BJ (cell line): ENCODE data around the gene PROSER1. TPM values are rescaled to one million over a fixed set of nuclear protein-coding genes. Genes with fewer than 3 reads are reported as not detected.

ENCODE experiments used
- CTCF ChIA-PET: fragments of 350-600 bp; formaldehyde crosslinking; extraction: SDS; loops from one replicate; lab custom pipeline; 2021; ENCODE audit warnings: antibody characterized with exemption, inconsistent platforms; lab: Yijun Ruan, JAX
- POLR2A ChIA-PET: fragments of 300-600 bp; sonication (Branson Sonifier 250); formaldehyde crosslinking; extraction: SDS; loops from one replicate; lab custom pipeline; 2021; ENCODE audit warnings: antibody characterized with exemption; lab: Charles Lee
- DNase-seq: peaks from one replicate; pipeline ENCODE4 v3.0.0-alpha.2; 2011; ENCODE audit warnings: low read depth
- H3K27me3 ChIP-seq: 2 replicates; pipeline ENCODE4 v1.6.0; 2011; ENCODE audit warnings: low read length; ENCODE audit not compliant: control insufficient read depth, insufficient read depth
- H3K36me3 ChIP-seq: 2 replicates; pipeline ENCODE4 v1.5.1; 2011; ENCODE audit warnings: low read length; ENCODE audit not compliant: control insufficient read depth, insufficient read depth
- H3K4me3 ChIP-seq: 2 replicates; pipeline ENCODE4 v1.5.1; 2011; ENCODE audit warnings: low read depth, mild to moderate bottlenecking, control low read depth, low read length
- CTCF ChIP-seq: IDR thresholded peaks from 2 replicates; pipeline ENCODE4 v1.5.1; 2011; ENCODE audit warnings: low read depth, mild to moderate bottlenecking, control low read depth, inconsistent platforms, low read length, moderate library complexity; ENCODE audit not compliant: insufficient read depth
- polyA plus RNA-seq: library from polyadenylated mRNA; depleted of rRNA; stranded (reverse); fragments of >200 nt; gene quantifications from 2 replicates; pipeline ENCODE4 v1.2.3, GENCODE V29; 2011

PROSER1 gene
- polyA plus RNA-seq, 1 experiment: 10.7 TPM

GRCh38 chr13:39039041-39039440 is 1.2 kb upstream of the PROSER1 start:
- POLR2A ChIA-PET: interaction anchor here (0.5 kb wide), 1 partner anchor 14 kb away, joined by 3 read pairs; no protein-coding TSS in a partner anchor
- no peak for TF ChIP-seq CTCF
- no peak for DNase-seq
- Histone ChIP-seq H3K4me3 (peak overlapping the region; percentile 92), H3K36me3 (no peaks in the 10 kb centered on the region), H3K27me3 (no peaks in the 10 kb centered on the region)
- CTCF ChIA-PET: no interaction called here

- ChIA-PET CTCF (interaction anchor here (2.4 kb wide), 1 partner anchor 10 kb away, joined by 12 read pairs; no protein-coding TSS in a partner anchor), POLR2A (interaction anchor here (0.5 kb wide), 1 partner anchor 15 kb away, joined by 3 read pairs; no protein-coding TSS in a partner anchor)
- Histone ChIP-seq H3K4me3 (peak overlapping the region; percentile 92), H3K27me3 (no peaks in the 10 kb centered on the region), H3K36me3 (no peaks in the 10 kb centered on the region)
- no peak for DNase-seq
- no peak for TF ChIP-seq CTCF
Observed at GRCh38 chr13:39038569-39039030, 711 bp upstream of the PROSER1 start.

GRCh38 chr13:39037410-39037879 is 444 bp downstream of the PROSER1 start:
- CTCF ChIA-PET: interaction anchor here (2.4 kb wide), 1 partner anchor 11 kb away, joined by 12 read pairs; no protein-coding TSS in a partner anchor
- DNase-seq: no peak
- Histone ChIP-seq H3K27me3 (no peaks in the 10 kb centered on the region), H3K36me3 (no peaks in the 10 kb centered on the region), H3K4me3 (peak overlapping the region; percentile 92)
- TF ChIP-seq CTCF: no peak
- POLR2A ChIA-PET: interaction anchor here (0.6 kb wide), 2 partner anchors 14 to 1214 kb away, joined by 3 to 4 read pairs; no protein-coding TSS in a partner anchor

- DNase-seq: no peak
- POLR2A ChIA-PET: no interaction called here
- TF ChIP-seq CTCF: no peak
- H3K4me3 ChIP-seq: peak overlapping the region; percentile 92
- CTCF ChIA-PET: interaction anchor here (2.4 kb wide), 1 partner anchor 12 kb away, joined by 12 read pairs; no protein-coding TSS in a partner anchor
- H3K36me3 ChIP-seq: no peaks in the 10 kb centered on the region
- H3K27me3 ChIP-seq: no peaks in the 10 kb centered on the region
Observed at GRCh38 chr13:39036212-39036611, 1.7 kb downstream of the PROSER1 start.

- DNase-seq: no peak
Observed at GRCh38 chr13:39035799-39036198, 2.1 kb downstream of the PROSER1 start.

More at GRCh38 chr13:39035799-39036198, 2.1 kb downstream of the PROSER1 start:
- ChIA-PET POLR2A (no interaction called here), CTCF (no interaction called here)
- no peak for TF ChIP-seq CTCF
- Histone ChIP-seq H3K36me3 (no peaks in the 10 kb centered on the region), H3K27me3 (no peaks in the 10 kb centered on the region), H3K4me3 (peak overlapping the region; percentile 92)
